CD14-positive monocyte (primary cell): ENCODE results near the gene RABL6. TPM values are rescaled to one million over a fixed set of nuclear protein-coding genes. Genes with fewer than 3 reads are reported as not detected.
A peak's percentile ranks its signal among the peaks of the same experiment; 100 is the strongest.

ENCODE experiments used
- DNase-seq, 3 donors: peaks; one replicate each; pipeline ENCODE4 v3.0.0-alpha.2; 2011 to 2022
- H2AFZ ChIP-seq: 2 replicates; pipeline ENCODE4 v1.6.0; 2012; ENCODE audit warnings: mild to moderate bottlenecking, low read depth, low read length, inconsistent platforms; ENCODE audit not compliant: insufficient read depth, poor library complexity, severe bottlenecking
- H3K27ac ChIP-seq, 2 donors: 1 replicate in 1 of 2; 2 replicates in 1 of 2; pipeline ENCODE4 v1.5.1; 2012 to 2013; ENCODE audit warnings: low read length in 2 of 2, control low read depth in 1 of 2, inconsistent platforms in 1 of 2, low read depth in 1 of 2, mild to moderate bottlenecking in 1 of 2
- H3K27me3 ChIP-seq, 2 donors: one replicate each; pipeline versions ENCODE4 v1.6.0 to v1.6.1; 2011 to 2013; ENCODE audit warnings: low read length in 2 of 2; ENCODE audit not compliant: control insufficient read depth in 2 of 2, insufficient read depth in 2 of 2
- H3K36me3 ChIP-seq, 2 donors: replicated peaks in 1 of 2; 1 replicate in 1 of 2; 2 replicates in 1 of 2; pipeline versions ENCODE4 v1.5.1 to v1.6.1; 2012 to 2013; ENCODE audit warnings: low read length in 2 of 2, control low read depth in 1 of 2, inconsistent platforms in 1 of 2, mild to moderate bottlenecking in 1 of 2; ENCODE audit not compliant: insufficient read depth in 2 of 2, control insufficient read depth in 1 of 2
- H3K4me1 ChIP-seq, 2 donors: 1 replicate in 1 of 2; 2 replicates in 1 of 2; pipeline versions ENCODE4 v1.5.1 to v1.6.1; 2012 to 2013; ENCODE audit warnings: low read length in 2 of 2, control low read depth in 1 of 2, inconsistent platforms in 1 of 2, mild to moderate bottlenecking in 1 of 2, moderate library complexity in 1 of 2; ENCODE audit not compliant: insufficient read depth in 2 of 2, control insufficient read depth in 1 of 2
- H3K4me2 ChIP-seq: replicated peaks from 2 replicates; pipeline ENCODE3; 2012; ENCODE audit warnings: low read length, moderate library complexity, mild to moderate bottlenecking; ENCODE audit not compliant: poor library complexity, severe bottlenecking; ENCODE audit errors: extremely low read depth
- H3K4me3 ChIP-seq, 3 experiments: fragments of 200-600 bp in 1 of 3; sonication (generic) in 1 of 3; replicated peaks in 1 of 3; 1 replicate in 2 of 3; 2 replicates in 1 of 3; pipeline ENCODE4 v1.5.1; 2011 to 2013; ENCODE audit warnings: low read length in 3 of 3, mild to moderate bottlenecking in 3 of 3, control low read depth in 2 of 3, low read depth in 2 of 3, inconsistent platforms in 1 of 3, moderate library complexity in 1 of 3
- H3K79me2 ChIP-seq: 2 replicates; pipeline ENCODE4 v1.6.0; 2012; ENCODE audit warnings: mild to moderate bottlenecking, control low read depth, inconsistent platforms, low read length, moderate library complexity; ENCODE audit not compliant: insufficient read depth
- H3K9ac ChIP-seq: 2 replicates; pipeline ENCODE4 v1.6.0; 2017; ENCODE audit warnings: low read length, mild to moderate bottlenecking; ENCODE audit not compliant: insufficient read depth, poor library complexity, severe bottlenecking
- H3K9me3 ChIP-seq, 2 donors: replicated peaks in 1 of 2; 1 replicate in 1 of 2; 2 replicates in 1 of 2; pipeline versions ENCODE4 v1.5.1 to v1.6.1; 2012 to 2013; ENCODE audit warnings: low read length in 2 of 2, control low read depth in 1 of 2; ENCODE audit not compliant: control insufficient read depth in 1 of 2, insufficient read depth in 1 of 2
- H4K20me1 ChIP-seq: 2 replicates; pipeline ENCODE4 v1.6.0; 2012; ENCODE audit warnings: mild to moderate bottlenecking, low read length, control low read depth, moderate library complexity; ENCODE audit not compliant: insufficient read depth
- H3K27ac Mint-ChIP-seq, 7 donors: one replicate each; pipeline ENCODE4 v1.8.0; 2020; ENCODE audit warnings: mild to moderate bottlenecking in 7 of 7, mixed read lengths in 7 of 7, moderate library complexity in 6 of 7, inconsistent platforms in 2 of 7
- H3K27me3 Mint-ChIP-seq, 3 donors: one replicate each; pipeline ENCODE4 v1.8.0; 2021 to 2022; ENCODE audit warnings: low read depth in 3 of 3, mild to moderate bottlenecking in 3 of 3, mixed read lengths in 3 of 3, moderate library complexity in 3 of 3, inconsistent platforms in 1 of 3
- H3K36me3 Mint-ChIP-seq, 2 donors: one replicate each; pipeline ENCODE4 v1.8.0; 2020; ENCODE audit warnings: mixed read lengths in 2 of 2, inconsistent platforms in 1 of 2, mild to moderate bottlenecking in 1 of 2
- H3K4me1 Mint-ChIP-seq: one replicate; pipeline ENCODE4 v1.8.0; 2020; ENCODE audit warnings: mild to moderate bottlenecking, mixed read lengths
- H3K4me3 Mint-ChIP-seq, 2 donors: one replicate each; pipeline ENCODE4 v1.8.0; 2020; ENCODE audit warnings: mild to moderate bottlenecking in 2 of 2, mixed read lengths in 2 of 2, moderate library complexity in 1 of 2
- H3K9me3 Mint-ChIP-seq, 7 donors: one replicate each; pipeline ENCODE4 v1.8.0; 2020 to 2022; ENCODE audit warnings: mixed read lengths in 7 of 7, mild to moderate bottlenecking in 6 of 7, moderate library complexity in 6 of 7, inconsistent platforms in 2 of 7
- CTCF ChIP-seq: fragments of 200-600 bp; IDR thresholded peaks from one replicate; pipeline ENCODE4 v1.8.0; 2022; ENCODE audit warnings: antibody characterized with exemption, mild to moderate bottlenecking
- WGBS: methylation state at CpG from one replicate; pipeline ENCODE4 v1.1.5; 2013; ENCODE audit warnings: missing lambda C conversion rate; ENCODE audit not compliant: insufficient coverage; 5-methylcytosine and 5-hydroxymethylcytosine counted together
- intact Hi-C, 2 donors: fragments of 100-400 bp; cut with micrococcal nuclease; formaldehyde crosslinking; loops; one replicate each; pipeline versions ENCODE4 v1.15.0 to v1.15.1; 2023
- polyA plus RNA-seq, 3 donors: library from polyadenylated mRNA; depleted of rRNA in 1 of 3; unstranded in 2 of 3; stranded (reverse) in 1 of 3; fragments of 300-500 nt in 2 of 3; fragments of >200 nt in 1 of 3; fragmentation: Illumina TruSeq in 2 of 3; gene quantifications; 1 replicate in 2 of 3; 2 replicates in 1 of 3; pipeline ENCODE4 v1.2.3, GENCODE V29; 2012 to 2021

Gene RABL6
- polyA plus RNA-seq, 3 donors = 6.7 to 30.9 (median 8.1) TPM

DNA sequence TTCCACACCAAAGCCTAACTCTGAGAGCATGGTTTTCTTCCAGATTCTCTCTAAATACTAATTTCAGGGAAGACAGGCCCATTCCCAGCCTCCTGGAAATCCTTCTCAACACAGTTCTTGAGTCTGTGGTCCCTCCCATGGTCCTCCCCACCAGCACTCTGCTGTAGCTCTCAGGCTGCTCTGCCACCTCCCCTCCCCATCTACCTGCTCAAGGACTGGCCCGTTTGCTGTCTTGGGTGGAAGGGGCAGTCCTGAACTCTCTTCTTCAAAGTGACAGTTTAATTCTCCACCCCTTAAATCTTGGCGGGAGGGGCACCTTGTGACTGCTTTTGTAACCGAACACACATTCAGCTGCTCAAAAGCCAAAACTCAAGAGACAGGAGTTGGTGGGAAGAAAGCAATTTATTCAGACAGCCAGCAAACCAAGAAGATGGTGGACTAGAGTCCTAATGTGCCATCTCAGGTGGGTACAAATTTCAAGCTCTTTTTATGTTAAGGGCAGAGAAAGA, 35.8 kb upstream of the RABL6 start:
- Mint-ChIP-seq H3K27me3 (peaks cover 10 to 19% (median 15%) of the 10 kb centered on the region in 3 donors), H3K4me3 (no peak overlapping the region), H3K9me3 (peaks cover 8 to 20% (median 14%) of the 10 kb centered on the region in 7 donors), H3K36me3 (no peaks in the 10 kb centered on the region), H3K4me1 (peaks cover 4% of the 10 kb centered on the region), H3K27ac (no peak overlapping the region)
- no peak for DNase-seq
- Histone ChIP-seq H3K36me3 (no peaks in the 10 kb centered on the region), H3K9me3 (peaks cover 9 to 18% of the 10 kb centered on the region in 2 donors), H3K9ac (no peak overlapping the region), H3K4me2 (no peak overlapping the region), H4K20me1 (no peaks in the 10 kb centered on the region), H3K27ac (no peak overlapping the region), H3K4me3 (no peak overlapping the region), H3K79me2 (no peaks in the 10 kb centered on the region), H3K4me1 (peaks cover 0 to 3% of the 10 kb centered on the region in 2 donors), H3K27me3 (no peaks in the 10 kb centered on the region), H2AFZ (no peak overlapping the region)
- intact Hi-C loops = no loop called here
- no peak for TF ChIP-seq CTCF
- WGBS = no CpG with 5 or more reads among the region's 3 CpGs

GRCh38 chr9:136773386-136774044, 34.2 kb upstream of the RABL6 start:
- Mint-ChIP-seq H3K4me3 (no peak overlapping the region), H3K27me3 (peaks cover 12 to 24% (median 14%) of the 10 kb centered on the region in 3 donors), H3K36me3 (no peaks in the 10 kb centered on the region), H3K27ac (no peak overlapping the region), H3K4me1 (peaks cover 4% of the 10 kb centered on the region), H3K9me3 (peaks cover 8 to 20% (median 14%) of the 10 kb centered on the region in 7 donors)
- Histone ChIP-seq H3K36me3 (no peaks in the 10 kb centered on the region), H2AFZ (peak overlapping the region; percentile 41), H3K4me3 (no peak overlapping the region), H3K79me2 (no peaks in the 10 kb centered on the region), H3K9ac (no peak overlapping the region), H3K9me3 (peaks cover 9 to 18% of the 10 kb centered on the region in 2 donors), H3K4me2 (no peak overlapping the region), H3K4me1 (peaks cover 0 to 3% of the 10 kb centered on the region in 2 donors), H3K27me3 (no peaks in the 10 kb centered on the region), H4K20me1 (no peaks in the 10 kb centered on the region), H3K27ac (no peak overlapping the region)
- WGBS = 75% methylated on average over 3 of the region's 7 CpGs
- intact Hi-C loops = no loop called here
- DNase-seq = peak in 2 of 3 donors; percentile 42 to 59
- TF ChIP-seq CTCF = no peak
